Measurements from ENCODE around the gene RBM20. TPM values are rescaled to one million over a fixed set of nuclear protein-coding genes. Genes with fewer than 3 reads are reported as not detected.

RBM20 gene
- total and polyA plus RNA-seq, 2 of the 4 experiments (the other 2 are of a cell fraction): under 0.01 to 0.15 TPM

DNA sequence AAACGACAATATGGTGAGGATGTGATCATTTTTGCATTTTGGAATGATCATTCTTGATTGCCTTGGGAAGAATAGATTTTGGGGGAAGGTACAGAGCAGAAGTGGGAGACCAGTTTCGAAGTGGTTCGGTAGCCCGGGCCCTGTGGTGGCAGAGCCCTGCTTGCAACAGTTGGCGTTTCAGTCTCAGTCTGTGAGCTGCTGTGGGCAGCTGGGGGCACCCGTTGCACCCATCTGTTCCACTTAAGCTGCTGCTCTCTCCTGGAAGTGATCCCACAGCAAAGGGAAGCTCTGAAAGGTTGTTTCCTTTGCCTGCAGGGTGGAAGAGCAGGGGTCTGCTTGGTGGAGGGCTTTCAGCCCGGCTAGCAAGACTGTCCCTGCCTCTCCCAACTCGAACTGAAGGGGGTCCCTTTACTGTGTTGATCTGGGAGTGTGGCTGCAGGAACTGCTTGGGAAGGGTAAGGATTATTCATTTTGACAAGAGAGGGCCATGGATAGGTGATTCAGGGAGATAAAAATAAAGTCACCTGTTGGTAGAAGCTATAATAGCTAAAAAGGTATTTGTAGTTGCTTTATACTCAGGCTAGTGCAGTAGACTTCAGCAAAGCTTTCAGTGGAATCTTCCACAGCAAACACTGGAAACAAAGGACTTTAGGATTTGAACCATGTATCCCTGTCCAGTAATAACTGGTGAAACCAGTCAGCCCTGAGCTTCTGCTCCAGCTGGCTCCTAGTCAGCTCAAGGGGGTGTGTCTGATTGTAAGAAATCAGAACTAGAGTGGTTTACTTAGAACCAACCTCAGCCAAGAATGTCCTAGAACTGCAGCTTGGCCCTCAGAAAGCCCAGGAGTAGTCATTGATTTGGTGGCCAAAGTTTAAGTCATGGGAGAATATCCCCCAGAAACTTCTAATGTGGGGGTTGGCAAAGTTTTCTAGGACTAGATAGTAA lies 174.4 kb downstream of the RBM20 start:
- no peaks in the 10 kb centered on the region for H3K9me1 ChIP-seq (ENCODE audit: insufficient read depth, low read length)
- WGBS, 2 experiments (ENCODE audit: extremely low coverage in 2 of 2, insufficient read length in 1 of 2): 43% methylated on average over 1 of the region's 8 CpGs; no CpG with 5 or more reads in 1 of the 2 experiments
- H2BK120ac ChIP-seq (ENCODE audit: low read depth, low read length): no peak overlapping the region
- no peak overlapping the region for H2BK20ac ChIP-seq (ENCODE audit: low read depth, low read length)
- no peak overlapping the region for H3K4me2 ChIP-seq (ENCODE audit: low read depth, low read length)
- no peaks in the 10 kb centered on the region for H3K36me3 ChIP-seq (ENCODE audit: control insufficient read depth, insufficient read depth, low read length)
- no peak overlapping the region for H4K91ac ChIP-seq (ENCODE audit: insufficient read depth, low read depth, low read length)
- no peak overlapping the region for H3K4ac ChIP-seq (ENCODE audit: low read depth, low read length)
- H3K9ac ChIP-seq (ENCODE audit: low read depth, low read length): no peak overlapping the region
- no peak overlapping the region for H2AK5ac ChIP-seq (ENCODE audit: low read depth, low read length)
- no peak for DNase-seq
- no peak overlapping the region for H3K23ac ChIP-seq (ENCODE audit: low read depth, low read length)
- POLR2A ChIA-PET (ENCODE audit: unreplicated experiment): no interaction called here
- H3K9me3 ChIP-seq (ENCODE audit: control insufficient read depth, insufficient read depth, low read length): no peaks in the 10 kb centered on the region
- peaks cover 14% of the 10 kb centered on the region for H3K27me3 ChIP-seq (ENCODE audit: control insufficient read depth, insufficient read depth, low read length)
- no peaks in the 10 kb centered on the region for H4K20me1 ChIP-seq (ENCODE audit: insufficient read depth, low read length)
- H2BK15ac ChIP-seq (ENCODE audit: low read depth, low read length): no peak overlapping the region
- dilution Hi-C loops (cut with HindIII; ENCODE audit: low sequenced_read_pairs, unreplicated experiment): no loop called here
- no peaks in the 10 kb centered on the region for H3K79me1 ChIP-seq (ENCODE audit: low read depth in 1 of 2, low read length in 2 of 2)
- H4K8ac ChIP-seq (ENCODE audit: low read depth in 2 of 2, low read length in 2 of 2): no peak overlapping the region
- H2AFZ ChIP-seq (replicated peaks; ENCODE audit: low read length, poor library complexity): no peak overlapping the region
- H3K18ac ChIP-seq (ENCODE audit: low read depth, low read length): no peak overlapping the region
- H3K56ac ChIP-seq (ENCODE audit: extremely low read depth, insufficient read depth, low read length): no peak overlapping the region
- no peak overlapping the region for H2AK9ac ChIP-seq (replicated peaks; ENCODE audit: low read depth, low read length, poor library complexity)
- BruUV-seq (replicated peaks): no TSS peak
- intact Hi-C loops (cut with micrococcal nuclease): no loop called here
- no peak overlapping the region for H2BK5ac ChIP-seq (ENCODE audit: low read depth, low read length, poor library complexity, severe bottlenecking)
- no peaks in the 10 kb centered on the region; the same call in 1 of the 2 replicates for H3K4me1 ChIP-seq (ENCODE audit: control insufficient read depth, insufficient read depth, low read length)
- TF ChIP-seq NFE2L2 (IDR thresholded peaks at IDR 0.05; ENCODE audit: low read depth, low read length): no peak
- H3K4me3 ChIP-seq (ENCODE audit: insufficient read depth, low read depth, low read length): no peak overlapping the region
- CTCF ChIA-PET: no interaction called here
- no peak overlapping the region for H4K5ac ChIP-seq (ENCODE audit: low read depth, low read length)
- in situ Hi-C loops (cut with MboI; ENCODE audit: low sequenced_read_pairs): no loop called here
- no peak overlapping the region for H3K27ac ChIP-seq (ENCODE audit: insufficient read depth, low read length)
- no peak overlapping the region for H3K14ac ChIP-seq (replicated peaks; ENCODE audit: low read depth, low read length)
- no peak for ATAC-seq (ENCODE audit: low read depth)
